ENCODE measurements around the gene GLB1L3. TPM values are rescaled to one million over a fixed set of nuclear protein-coding genes. Genes with fewer than 3 reads are reported as not detected.
A peak's percentile ranks its signal among the peaks of the same experiment; 100 is the strongest.
"Not testable (repeated sequence)": the region's sequence is repeated elsewhere in the genome, so short reads cannot be mapped to it uniquely, and the experiment has no call there.

Gene GLB1L3
- polyA plus RNA-seq, 12 donors, result 0.05 to 0.25 (median 0.07) TPM; not detected in 7

GRCh38 chr11:134313821-134314607 is 37.8 kb downstream of the GLB1L3 start:
- no peak for DNase-seq

GRCh38 chr11:134317103-134317502 is 40.9 kb downstream of the GLB1L3 start:
- no peak for DNase-seq

- not testable (repeated sequence) for DNase-seq
Measured at GRCh38 chr11:134321373-134321772, 45.2 kb downstream of the GLB1L3 start.

- DNase-seq, result no peak
Measured at GRCh38 chr11:134322553-134322952, 46.4 kb downstream of the GLB1L3 start.

- no peak for DNase-seq
Measured at GRCh38 chr11:134328433-134328832, 52.3 kb downstream of the GLB1L3 start.

GRCh38 chr11:134330611-134331353 is 54.6 kb downstream of the GLB1L3 start:
- no peak for DNase-seq

GRCh38 chr11:134331354-134332188 is 55.4 kb downstream of the GLB1L3 start, which contains the start of gene GLB1L2:
Gene GLB1L2 (plus strand): TSS chr11:134331988. CDS start chr11:134332062, 74 bp downstream.
- DNase-seq, result peak; percentile 13

- no peak for DNase-seq
Measured at GRCh38 chr11:134332189-134332631, 56.0 kb downstream of the GLB1L3 start.

- DNase-seq, result no peak
Measured at GRCh38 chr11:134332782-134333181, 56.6 kb downstream of the GLB1L3 start.

GRCh38 chr11:134333312-134333711 is 57.1 kb downstream of the GLB1L3 start:
- DNase-seq, result no peak

GRCh38 chr11:134333946-134334345 is 57.8 kb downstream of the GLB1L3 start:
- DNase-seq, result no peak

GRCh38 chr11:134334796-134335571 is 58.8 kb downstream of the GLB1L3 start:
- DNase-seq, result no peak

GRCh38 chr11:134337051-134337450 is 60.9 kb downstream of the GLB1L3 start:
- no peak for DNase-seq

GRCh38 chr11:134338068-134338467 is 61.9 kb downstream of the GLB1L3 start:
- DNase-seq, result no peak

GRCh38 chr11:134338654-134339053 is 62.5 kb downstream of the GLB1L3 start:
- no peak for DNase-seq

GRCh38 chr11:134339756-134340155 is 63.6 kb downstream of the GLB1L3 start:
- no peak for DNase-seq

GRCh38 chr11:134340354-134340964 is 64.3 kb downstream of the GLB1L3 start:
- DNase-seq, result no peak

GRCh38 chr11:134341805-134342571 is 65.8 kb downstream of the GLB1L3 start:
- DNase-seq, result no peak

- no peak for DNase-seq
Measured at GRCh38 chr11:134342572-134343340, 66.6 kb downstream of the GLB1L3 start.

All from muscle of arm (tissue), 12 donors.